ENCODE data around the gene C4BPB. TPM values are rescaled to one million over a fixed set of nuclear protein-coding genes. Genes with fewer than 3 reads are reported as not detected.

C4BPB gene
- total and polyA plus RNA-seq, 2 of the 8 experiments (the other 6 are each of a cell fraction or from before 2014, with no cell fraction given), result not detected

DNA sequence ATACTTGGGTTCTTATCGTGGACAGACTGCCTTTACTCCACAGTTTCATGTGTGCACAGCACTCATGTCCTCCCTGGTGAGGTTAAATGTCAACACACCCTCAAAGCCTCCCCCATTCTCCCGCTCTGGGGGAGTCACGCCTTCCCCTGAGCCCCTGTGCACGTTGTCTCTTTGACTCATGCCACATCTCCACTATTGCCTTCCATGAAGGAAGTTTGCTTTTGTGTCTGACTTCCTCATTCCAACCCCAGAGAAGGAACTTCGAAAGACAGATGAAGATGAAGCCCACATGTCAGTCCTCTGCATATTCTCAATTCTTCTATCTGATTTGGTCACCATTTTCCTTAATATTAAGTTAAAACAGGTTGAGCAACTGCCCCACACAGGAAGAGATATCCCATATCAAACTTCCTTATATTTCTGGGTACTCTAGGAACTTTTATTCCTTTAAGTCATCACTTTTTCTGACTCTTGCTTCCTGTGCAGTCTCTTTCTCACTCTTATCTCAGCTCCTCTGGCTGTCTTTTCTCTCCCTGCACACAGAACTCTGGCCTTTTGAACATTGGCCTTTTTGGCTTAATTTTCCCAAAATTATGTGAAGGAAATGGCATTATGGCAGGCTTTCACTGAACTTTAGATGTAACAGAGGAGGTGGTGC is 56.9 kb downstream of the C4BPB start (continued):
- TF ChIP-seq, protein P1, sequence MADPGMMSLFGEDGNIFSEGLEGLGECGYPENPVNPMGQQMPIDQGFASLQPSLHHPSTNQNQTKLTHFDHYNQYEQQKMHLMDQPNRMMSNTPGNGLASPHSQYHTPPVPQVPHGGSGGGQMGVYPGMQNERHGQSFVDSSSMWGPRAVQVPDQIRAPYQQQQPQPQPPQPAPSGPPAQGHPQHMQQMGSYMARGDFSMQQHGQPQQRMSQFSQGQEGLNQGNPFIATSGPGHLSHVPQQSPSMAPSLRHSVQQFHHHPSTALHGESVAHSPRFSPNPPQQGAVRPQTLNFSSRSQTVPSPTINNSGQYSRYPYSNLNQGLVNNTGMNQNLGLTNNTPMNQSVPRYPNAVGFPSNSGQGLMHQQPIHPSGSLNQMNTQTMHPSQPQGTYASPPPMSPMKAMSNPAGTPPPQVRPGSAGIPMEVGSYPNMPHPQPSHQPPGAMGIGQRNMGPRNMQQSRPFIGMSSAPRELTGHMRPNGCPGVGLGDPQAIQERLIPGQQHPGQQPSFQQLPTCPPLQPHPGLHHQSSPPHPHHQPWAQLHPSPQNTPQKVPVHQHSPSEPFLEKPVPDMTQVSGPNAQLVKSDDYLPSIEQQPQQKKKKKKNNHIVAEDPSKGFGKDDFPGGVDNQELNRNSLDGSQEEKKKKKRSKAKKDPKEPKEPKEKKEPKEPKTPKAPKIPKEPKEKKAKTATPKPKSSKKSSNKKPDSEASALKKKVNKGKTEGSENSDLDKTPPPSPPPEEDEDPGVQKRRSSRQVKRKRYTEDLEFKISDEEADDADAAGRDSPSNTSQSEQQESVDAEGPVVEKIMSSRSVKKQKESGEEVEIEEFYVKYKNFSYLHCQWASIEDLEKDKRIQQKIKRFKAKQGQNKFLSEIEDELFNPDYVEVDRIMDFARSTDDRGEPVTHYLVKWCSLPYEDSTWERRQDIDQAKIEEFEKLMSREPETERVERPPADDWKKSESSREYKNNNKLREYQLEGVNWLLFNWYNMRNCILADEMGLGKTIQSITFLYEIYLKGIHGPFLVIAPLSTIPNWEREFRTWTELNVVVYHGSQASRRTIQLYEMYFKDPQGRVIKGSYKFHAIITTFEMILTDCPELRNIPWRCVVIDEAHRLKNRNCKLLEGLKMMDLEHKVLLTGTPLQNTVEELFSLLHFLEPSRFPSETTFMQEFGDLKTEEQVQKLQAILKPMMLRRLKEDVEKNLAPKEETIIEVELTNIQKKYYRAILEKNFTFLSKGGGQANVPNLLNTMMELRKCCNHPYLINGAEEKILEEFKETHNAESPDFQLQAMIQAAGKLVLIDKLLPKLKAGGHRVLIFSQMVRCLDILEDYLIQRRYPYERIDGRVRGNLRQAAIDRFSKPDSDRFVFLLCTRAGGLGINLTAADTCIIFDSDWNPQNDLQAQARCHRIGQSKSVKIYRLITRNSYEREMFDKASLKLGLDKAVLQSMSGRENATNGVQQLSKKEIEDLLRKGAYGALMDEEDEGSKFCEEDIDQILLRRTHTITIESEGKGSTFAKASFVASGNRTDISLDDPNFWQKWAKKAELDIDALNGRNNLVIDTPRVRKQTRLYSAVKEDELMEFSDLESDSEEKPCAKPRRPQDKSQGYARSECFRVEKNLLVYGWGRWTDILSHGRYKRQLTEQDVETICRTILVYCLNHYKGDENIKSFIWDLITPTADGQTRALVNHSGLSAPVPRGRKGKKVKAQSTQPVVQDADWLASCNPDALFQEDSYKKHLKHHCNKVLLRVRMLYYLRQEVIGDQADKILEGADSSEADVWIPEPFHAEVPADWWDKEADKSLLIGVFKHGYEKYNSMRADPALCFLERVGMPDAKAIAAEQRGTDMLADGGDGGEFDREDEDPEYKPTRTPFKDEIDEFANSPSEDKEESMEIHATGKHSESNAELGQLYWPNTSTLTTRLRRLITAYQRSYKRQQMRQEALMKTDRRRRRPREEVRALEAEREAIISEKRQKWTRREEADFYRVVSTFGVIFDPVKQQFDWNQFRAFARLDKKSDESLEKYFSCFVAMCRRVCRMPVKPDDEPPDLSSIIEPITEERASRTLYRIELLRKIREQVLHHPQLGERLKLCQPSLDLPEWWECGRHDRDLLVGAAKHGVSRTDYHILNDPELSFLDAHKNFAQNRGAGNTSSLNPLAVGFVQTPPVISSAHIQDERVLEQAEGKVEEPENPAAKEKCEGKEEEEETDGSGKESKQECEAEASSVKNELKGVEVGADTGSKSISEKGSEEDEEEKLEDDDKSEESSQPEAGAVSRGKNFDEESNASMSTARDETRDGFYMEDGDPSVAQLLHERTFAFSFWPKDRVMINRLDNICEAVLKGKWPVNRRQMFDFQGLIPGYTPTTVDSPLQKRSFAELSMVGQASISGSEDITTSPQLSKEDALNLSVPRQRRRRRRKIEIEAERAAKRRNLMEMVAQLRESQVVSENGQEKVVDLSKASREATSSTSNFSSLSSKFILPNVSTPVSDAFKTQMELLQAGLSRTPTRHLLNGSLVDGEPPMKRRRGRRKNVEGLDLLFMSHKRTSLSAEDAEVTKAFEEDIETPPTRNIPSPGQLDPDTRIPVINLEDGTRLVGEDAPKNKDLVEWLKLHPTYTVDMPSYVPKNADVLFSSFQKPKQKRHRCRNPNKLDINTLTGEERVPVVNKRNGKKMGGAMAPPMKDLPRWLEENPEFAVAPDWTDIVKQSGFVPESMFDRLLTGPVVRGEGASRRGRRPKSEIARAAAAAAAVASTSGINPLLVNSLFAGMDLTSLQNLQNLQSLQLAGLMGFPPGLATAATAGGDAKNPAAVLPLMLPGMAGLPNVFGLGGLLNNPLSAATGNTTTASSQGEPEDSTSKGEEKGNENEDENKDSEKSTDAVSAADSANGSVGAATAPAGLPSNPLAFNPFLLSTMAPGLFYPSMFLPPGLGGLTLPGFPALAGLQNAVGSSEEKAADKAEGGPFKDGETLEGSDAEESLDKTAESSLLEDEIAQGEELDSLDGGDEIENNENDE (IDR thresholded peaks at IDR 0.05; ENCODE audit: insufficient replicate concordance, low read length), result no peak
- TF ChIP-seq POLR2A (IDR thresholded peaks at IDR 0.05; ENCODE audit: control extremely low read depth in 1 of 2, low read depth in 2 of 2, low read length in 2 of 2) (no peak), HDAC2 (IDR thresholded peaks at IDR 0.05; ENCODE audit: borderline replicate concordance in 1 of 2, low read depth in 2 of 2, low read length in 2 of 2) (no peak), EZH2 (IDR thresholded peaks at IDR 0.05; ENCODE audit: low read depth, low read length, severe bottlenecking) (no peak), RBBP5 (IDR thresholded peaks at IDR 0.05; ENCODE audit: borderline replicate concordance, low read depth, low read length) (no peak), POLR2AphosphoS5 (IDR thresholded peaks at IDR 0.05; ENCODE audit: low read depth, low read length) (no peak), SRF (IDR thresholded peaks at IDR 0.05; ENCODE audit: low read depth, low read length) (no peak)

All from H1 (cell line).